ENCODE results near the gene SLC15A2. TPM values are rescaled to one million over a fixed set of nuclear protein-coding genes. Genes with fewer than 3 reads are reported as not detected.

SLC15A2 gene
- total RNA-seq, 1 experiment from 2014 or later: 2.4 TPM

DNA sequence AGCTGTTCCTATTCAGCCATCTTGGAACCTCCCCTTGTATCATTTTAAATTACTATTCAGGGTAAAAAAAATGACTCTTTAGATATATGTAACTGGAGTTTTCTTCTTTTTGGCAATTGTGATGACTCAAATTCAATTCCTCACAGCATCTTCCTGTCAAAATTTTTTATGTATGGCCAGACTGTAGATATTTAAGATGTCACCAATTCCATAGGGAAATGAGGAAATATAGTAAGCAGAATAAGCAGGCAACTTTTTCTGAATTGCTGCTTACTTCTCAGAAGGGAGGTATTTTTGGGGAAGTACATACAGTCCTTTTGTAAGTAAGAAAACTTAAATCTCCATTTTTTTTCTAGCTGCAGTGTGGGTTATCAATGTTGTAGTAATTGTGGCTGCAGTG lies 30.4 kb upstream of the SLC15A2 start:
- peaks cover 5% of the 10 kb centered on the region for H3K9me3 ChIP-seq (ENCODE audit: control insufficient read depth, low read depth, low read length)
- H3K79me2 ChIP-seq (ENCODE audit: insufficient read depth, low read length): no peaks in the 10 kb centered on the region
- no peak overlapping the region for H3K9ac ChIP-seq (ENCODE audit: extremely low read depth, insufficient read length, low read length)
- Mint-ChIP-seq H3K27me3 (ENCODE audit: low read depth) (no peaks in the 10 kb centered on the region), H3K4me1 (no peaks in the 10 kb centered on the region), H3K27ac (no peak overlapping the region; a peak in 1 of 7 replicates), H3K36me3 (ENCODE audit: insufficient read depth in 1 of 3, low read depth in 3 of 3) (peaks cover 33 to 43% (median 37%) of the 10 kb centered on the region in 3 experiments), H3K4me3 (no peak overlapping the region), H3K9me3 (peaks cover 28 to 33% of the 10 kb centered on the region in 2 experiments)
- no peaks in the 10 kb centered on the region for H3K23me2 ChIP-seq (ENCODE audit: insufficient read length, low read depth, low read length, poor library complexity, severe bottlenecking)
- no peak overlapping the region for H3K14ac ChIP-seq (ENCODE audit: insufficient read depth, low read length)
- H3K27ac ChIP-seq (ENCODE audit: insufficient read length, low read depth, low read length): no peak overlapping the region
- H4K20me1 ChIP-seq (ENCODE audit: control insufficient read depth, insufficient read depth, insufficient read length): no peaks in the 10 kb centered on the region
- no peak overlapping the region for H2BK20ac ChIP-seq (ENCODE audit: low read depth, low read length, poor library complexity, severe bottlenecking)
- no peak overlapping the region for H2BK5ac ChIP-seq (ENCODE audit: insufficient read length, low read length)
- no peak overlapping the region for H3K4me2 ChIP-seq (ENCODE audit: insufficient read depth, insufficient read length, low read length)
- no peaks in the 10 kb centered on the region for H3K4me1 ChIP-seq (ENCODE audit: insufficient read depth, low read length)
- no peak overlapping the region for H3T11ph ChIP-seq (ENCODE audit: low read length)
- H2BK120ac ChIP-seq (ENCODE audit: low read depth, low read length, poor library complexity, severe bottlenecking): no peak overlapping the region
- no peak overlapping the region for H4K91ac ChIP-seq (ENCODE audit: insufficient read length, low read depth, low read length)
- TF ChIP-seq CTCF (conservative IDR thresholded peaks at IDR 0.05): no peak
- no peak for DNase-seq
- no peaks in the 10 kb centered on the region for H3K79me1 ChIP-seq (ENCODE audit: insufficient read depth, low read depth, low read length, poor library complexity, severe bottlenecking)
- no peak overlapping the region for H3K4ac ChIP-seq (ENCODE audit: low read depth, low read length)
- H3K23ac ChIP-seq (ENCODE audit: insufficient read length, low read depth, low read length): no peak overlapping the region
- H4K8ac ChIP-seq (replicated peaks; ENCODE audit: insufficient read length, low read depth, low read length): no peak overlapping the region
- no peak overlapping the region for H2AFZ ChIP-seq (ENCODE audit: low read length)
- no peak overlapping the region for H2BK15ac ChIP-seq (ENCODE audit: low read depth, low read length)
- H3K56ac ChIP-seq (ENCODE audit: insufficient read length, low read depth, low read length): no peak overlapping the region
- H2AK5ac ChIP-seq (ENCODE audit: insufficient read length, low read length): no peak overlapping the region
- no peaks in the 10 kb centered on the region for H3K27me3 ChIP-seq (ENCODE audit: insufficient read depth, low read length)
- no peak overlapping the region for H3K18ac ChIP-seq (ENCODE audit: insufficient read length, low read depth, low read length)
- no peak overlapping the region for H2BK12ac ChIP-seq (ENCODE audit: insufficient read length, low read depth, low read length)
- H4K5ac ChIP-seq (ENCODE audit: insufficient read length, low read depth, low read length): no peak overlapping the region

Data from H9 (cell line).